Sigmoid colon (tissue), 4 donors: ENCODE results near the gene ZRANB3.

ENCODE experiments used
- POLR2A ChIP-seq, 2 donors: fragments of 450-650 bp; IDR thresholded peaks; one replicate each; pipeline ENCODE4 v1.6.1; 2016; ENCODE audit warnings: antibody characterized with exemption in 2 of 2, mild to moderate bottlenecking in 2 of 2, moderate library complexity in 2 of 2
- POLR2AphosphoS5 ChIP-seq, 4 donors: sonication (generic); formaldehyde crosslinking; IDR thresholded peaks; one replicate each; pipeline ENCODE4 v1.6.1; 2017; ENCODE audit warnings: antibody characterized with exemption in 4 of 4
- TF ChIP-seq, protein P1 (sequence below), 4 experiments: fragments of 450-650 bp in 3 of 4; fragments of 200-600 bp in 1 of 4; IDR thresholded peaks; one replicate each; pipeline ENCODE4 v1.5.1; 2016 to 2019; ENCODE audit warnings: antibody characterized with exemption in 4 of 4, mild to moderate bottlenecking in 3 of 4, moderate library complexity in 2 of 4

DNA sequence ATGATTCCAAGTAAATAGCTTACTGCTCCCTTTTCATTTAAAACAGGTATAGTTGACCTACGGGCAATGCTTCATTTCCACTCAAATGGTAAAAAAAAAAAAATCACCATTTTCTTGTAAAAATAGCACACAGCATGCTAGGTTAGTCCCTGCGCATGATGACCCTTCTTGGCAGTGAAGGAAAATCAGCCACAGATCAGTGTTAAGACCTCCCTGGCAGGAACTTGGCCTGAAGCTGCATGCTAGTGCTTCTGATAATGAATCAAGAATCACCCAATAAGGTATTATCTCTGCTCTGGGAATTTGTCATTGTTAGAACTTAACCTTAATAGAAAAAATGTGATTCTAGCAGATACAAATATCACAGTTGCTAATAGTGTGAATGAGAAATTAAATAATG, 312.6 kb downstream of the ZRANB3 start:
- TF ChIP-seq, protein P1, sequence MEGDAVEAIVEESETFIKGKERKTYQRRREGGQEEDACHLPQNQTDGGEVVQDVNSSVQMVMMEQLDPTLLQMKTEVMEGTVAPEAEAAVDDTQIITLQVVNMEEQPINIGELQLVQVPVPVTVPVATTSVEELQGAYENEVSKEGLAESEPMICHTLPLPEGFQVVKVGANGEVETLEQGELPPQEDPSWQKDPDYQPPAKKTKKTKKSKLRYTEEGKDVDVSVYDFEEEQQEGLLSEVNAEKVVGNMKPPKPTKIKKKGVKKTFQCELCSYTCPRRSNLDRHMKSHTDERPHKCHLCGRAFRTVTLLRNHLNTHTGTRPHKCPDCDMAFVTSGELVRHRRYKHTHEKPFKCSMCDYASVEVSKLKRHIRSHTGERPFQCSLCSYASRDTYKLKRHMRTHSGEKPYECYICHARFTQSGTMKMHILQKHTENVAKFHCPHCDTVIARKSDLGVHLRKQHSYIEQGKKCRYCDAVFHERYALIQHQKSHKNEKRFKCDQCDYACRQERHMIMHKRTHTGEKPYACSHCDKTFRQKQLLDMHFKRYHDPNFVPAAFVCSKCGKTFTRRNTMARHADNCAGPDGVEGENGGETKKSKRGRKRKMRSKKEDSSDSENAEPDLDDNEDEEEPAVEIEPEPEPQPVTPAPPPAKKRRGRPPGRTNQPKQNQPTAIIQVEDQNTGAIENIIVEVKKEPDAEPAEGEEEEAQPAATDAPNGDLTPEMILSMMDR (IDR thresholded peaks at IDR 0.05), result no peak
- TF ChIP-seq POLR2AphosphoS5 (IDR thresholded peaks at IDR 0.05), result no peak
- TF ChIP-seq POLR2A (IDR thresholded peaks at IDR 0.05), result no peak
